Mucosa of rectum (tissue), 2 donors: ENCODE results near the gene SNAI1.

Experiments
- H3K27ac ChIP-seq, 2 donors: one replicate each; pipeline ENCODE4 v1.7.0; 2013; ENCODE audit warnings: inconsistent platforms in 2 of 2, low read depth in 2 of 2, low read length in 2 of 2
- H3K27me3 ChIP-seq, 2 donors: one replicate each; pipeline ENCODE4 v1.7.0; 2013; ENCODE audit warnings: low read length in 2 of 2; ENCODE audit not compliant: control insufficient read depth in 2 of 2, insufficient read depth in 2 of 2
- H3K36me3 ChIP-seq, 2 donors: one replicate each; pipeline ENCODE4 v1.7.0; 2013; ENCODE audit warnings: low read length in 2 of 2; ENCODE audit not compliant: control insufficient read depth in 2 of 2, insufficient read depth in 2 of 2
- H3K4me1 ChIP-seq, 2 donors: one replicate each; pipeline ENCODE4 v1.7.0; 2013; ENCODE audit warnings: low read length in 2 of 2, mild to moderate bottlenecking in 1 of 2; ENCODE audit not compliant: control insufficient read depth in 2 of 2, insufficient read depth in 2 of 2
- H3K4me3 ChIP-seq, 2 donors: one replicate each; pipeline ENCODE4 v1.7.0; 2013; ENCODE audit warnings: low read length in 2 of 2
- H3K9ac ChIP-seq, 2 donors: one replicate each; pipeline ENCODE4 v1.7.0; 2013; ENCODE audit warnings: low read length in 2 of 2, low read depth in 1 of 2, mild to moderate bottlenecking in 1 of 2
- H3K9me3 ChIP-seq, 2 donors: one replicate each; pipeline ENCODE4 v1.7.0; 2013; ENCODE audit warnings: low read length in 2 of 2; ENCODE audit not compliant: control insufficient read depth in 2 of 2
- donor health status: healthy.
- donor health status: Normal muscosa, but diverticular disease.

The SNAI1 gene

GRCh38 chr20:50037123-50037522, 54.3 kb downstream of the SNAI1 start:
- Histone ChIP-seq H3K27ac (no peak overlapping the region), H3K4me3 (no peak overlapping the region), H3K4me1 (peaks cover 5 to 8% of the 10 kb centered on the region in 2 donors), H3K27me3 (no peaks in the 10 kb centered on the region), H3K9ac (no peak overlapping the region), H3K36me3 (no peaks in the 10 kb centered on the region), H3K9me3 (no peaks in the 10 kb centered on the region)

GRCh38 chr20:50037575-50037974, 54.8 kb downstream of the SNAI1 start:
- H3K9ac ChIP-seq = no peak overlapping the region
- H3K4me1 ChIP-seq = peaks cover 5 to 8% of the 10 kb centered on the region in 2 donors
- H3K4me3 ChIP-seq = no peak overlapping the region
- H3K27ac ChIP-seq = no peak overlapping the region
- H3K36me3 ChIP-seq = no peaks in the 10 kb centered on the region
- no peaks in the 10 kb centered on the region for H3K27me3 ChIP-seq
- no peaks in the 10 kb centered on the region for H3K9me3 ChIP-seq

GRCh38 chr20:50038169-50038568, 55.4 kb downstream of the SNAI1 start:
- Histone ChIP-seq H3K27ac (no peak overlapping the region), H3K36me3 (no peaks in the 10 kb centered on the region), H3K9ac (no peak overlapping the region), H3K9me3 (no peaks in the 10 kb centered on the region), H3K27me3 (no peaks in the 10 kb centered on the region), H3K4me3 (no peak overlapping the region), H3K4me1 (peaks cover 5 to 8% of the 10 kb centered on the region in 2 donors)
